Caco-2 (cell line): ENCODE measurements around the gene COX11. TPM values are rescaled to one million over a fixed set of nuclear protein-coding genes. Genes with fewer than 3 reads are reported as not detected.

Experiments used
- BruUV-seq: library from RNA; stranded (reverse); fragments of 400-500 nt; replicated peaks from 2 replicates; lab custom pipeline; 2021; lab: Mats Ljungman, UMichigan
- CTCF ChIA-PET: fragments of 300-600 bp; sonication (Branson Sonifier 250); formaldehyde crosslinking; loops from one replicate; lab custom pipeline; 2022; ENCODE audit warnings: antibody characterized with exemption; lab: Charles Lee
- POLR2A ChIA-PET: fragments of 300-600 bp; sonication (Branson Sonifier 250); formaldehyde crosslinking; loops from one replicate; lab custom pipeline; 2022; ENCODE audit warnings: antibody characterized with exemption; lab: Charles Lee
- DNase-seq, 2 experiments: peaks; one replicate each; pipeline versions ENCODE4 v3.0.0 to v3.0.0-alpha.2; 2020 to 2022
- H3K27me3 ChIP-seq: replicated peaks from 2 replicates; pipeline ENCODE4 v1.6.0; 2011; ENCODE audit warnings: low read length; ENCODE audit not compliant: control insufficient read depth, insufficient read depth
- H3K36me3 ChIP-seq: 2 replicates; pipeline ENCODE4 v1.5.1; 2011; ENCODE audit warnings: low read length; ENCODE audit not compliant: control insufficient read depth, insufficient read depth
- H3K4me1 ChIP-seq: fragments of 250-450 bp; sonication (Bioruptor Pico); 2 replicates; pipeline ENCODE4 v1.5.1; 2020; ENCODE audit warnings: mild to moderate bottlenecking
- H3K4me3 ChIP-seq: 2 replicates; pipeline ENCODE4 v1.5.1; 2011; ENCODE audit warnings: low read depth, mild to moderate bottlenecking, control low read depth, low read length
- H3K9me3 ChIP-seq: fragments of 250-450 bp; sonication (Bioruptor Pico); 2 replicates; pipeline ENCODE4 v1.5.1; 2020; ENCODE audit warnings: mild to moderate bottlenecking, moderate library complexity
- H3K27ac Mint-ChIP-seq: one replicate; pipeline ENCODE4 v1.8.0; 2022; ENCODE audit warnings: mixed read lengths; ENCODE audit not compliant: unreplicated experiment
- H3K27me3 Mint-ChIP-seq: one replicate; pipeline ENCODE4 v1.8.0; 2022; ENCODE audit warnings: mixed read lengths; ENCODE audit not compliant: insufficient read depth, unreplicated experiment
- H3K36me3 Mint-ChIP-seq: one replicate; pipeline ENCODE4 v1.8.0; 2022; ENCODE audit warnings: mild to moderate bottlenecking, mixed read lengths; ENCODE audit not compliant: insufficient read depth, unreplicated experiment
- H3K4me1 Mint-ChIP-seq: one replicate; pipeline ENCODE4 v1.8.0; 2022; ENCODE audit warnings: low read depth, mixed read lengths; ENCODE audit not compliant: unreplicated experiment
- H3K4me3 Mint-ChIP-seq: one replicate; pipeline ENCODE4 v1.8.0; 2022; ENCODE audit warnings: mild to moderate bottlenecking, moderate library complexity, mixed read lengths; ENCODE audit not compliant: unreplicated experiment
- H3K9me3 Mint-ChIP-seq: one replicate; pipeline ENCODE4 v1.8.0; 2022; ENCODE audit warnings: mixed read lengths; ENCODE audit not compliant: unreplicated experiment
- intact Hi-C: fragments of 100-400 bp; cut with micrococcal nuclease; formaldehyde crosslinking; loops from one replicate; pipeline ENCODE4 v1.10.0; 2022; ENCODE audit not compliant: unreplicated experiment
- total RNA-seq: library from RNA; stranded (reverse); gene quantifications from 2 replicates; pipeline ENCODE4 v1.2.3, GENCODE V29; 2022
- TF ChIP-seq, protein P1 (sequence below), 2 experiments: fragments of 200-600 bp in 1 of 2; IDR thresholded peaks; 1 replicate in 1 of 2; 2 replicates in 1 of 2; pipeline versions ENCODE4 v1.5.1 to v1.8.0; 2011 to 2022; ENCODE audit warnings: antibody characterized with exemption in 1 of 2, control low read depth in 1 of 2, inconsistent platforms in 1 of 2, low read depth in 1 of 2, low read length in 1 of 2, mild to moderate bottlenecking in 1 of 2, moderate library complexity in 1 of 2; ENCODE audit not compliant: insufficient read depth in 1 of 2, severe bottlenecking in 1 of 2, unreplicated experiment in 1 of 2

The COX11 gene
- total RNA-seq, 1 experiment from 2014 or later, result 77.6 TPM

DNA sequence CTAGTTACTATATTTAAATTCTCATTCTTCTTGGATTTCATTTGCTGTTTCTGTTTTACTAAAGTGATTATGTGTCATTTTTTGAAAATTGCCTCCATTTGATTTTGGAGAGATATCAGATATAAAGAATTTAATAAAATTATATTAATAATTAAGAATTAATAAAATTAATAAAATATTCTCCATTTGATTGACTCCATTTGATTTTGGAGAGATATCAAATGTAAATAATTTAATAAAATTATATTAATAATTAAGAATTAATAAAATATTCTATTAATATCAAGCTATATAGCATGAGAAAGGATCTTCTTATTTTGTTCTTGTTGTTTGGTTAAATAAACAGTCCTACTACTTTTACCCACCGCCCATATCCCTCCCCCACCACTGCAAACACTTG is 23.1 kb upstream of the COX11 start:
- Histone ChIP-seq H3K36me3 (no peaks in the 10 kb centered on the region), H3K4me3 (no peak overlapping the region), H3K9me3 (no peaks in the 10 kb centered on the region), H3K4me1 (no peaks in the 10 kb centered on the region), H3K27me3 (no peaks in the 10 kb centered on the region)
- no TSS peak for BruUV-seq
- Mint-ChIP-seq H3K4me3 (no peak overlapping the region), H3K36me3 (no peaks in the 10 kb centered on the region), H3K4me1 (no peaks in the 10 kb centered on the region), H3K27ac (no peak overlapping the region), H3K9me3 (no peaks in the 10 kb centered on the region), H3K27me3 (no peaks in the 10 kb centered on the region)
- ChIA-PET CTCF (no interaction called here), POLR2A (no interaction called here)
- TF ChIP-seq, protein P1, sequence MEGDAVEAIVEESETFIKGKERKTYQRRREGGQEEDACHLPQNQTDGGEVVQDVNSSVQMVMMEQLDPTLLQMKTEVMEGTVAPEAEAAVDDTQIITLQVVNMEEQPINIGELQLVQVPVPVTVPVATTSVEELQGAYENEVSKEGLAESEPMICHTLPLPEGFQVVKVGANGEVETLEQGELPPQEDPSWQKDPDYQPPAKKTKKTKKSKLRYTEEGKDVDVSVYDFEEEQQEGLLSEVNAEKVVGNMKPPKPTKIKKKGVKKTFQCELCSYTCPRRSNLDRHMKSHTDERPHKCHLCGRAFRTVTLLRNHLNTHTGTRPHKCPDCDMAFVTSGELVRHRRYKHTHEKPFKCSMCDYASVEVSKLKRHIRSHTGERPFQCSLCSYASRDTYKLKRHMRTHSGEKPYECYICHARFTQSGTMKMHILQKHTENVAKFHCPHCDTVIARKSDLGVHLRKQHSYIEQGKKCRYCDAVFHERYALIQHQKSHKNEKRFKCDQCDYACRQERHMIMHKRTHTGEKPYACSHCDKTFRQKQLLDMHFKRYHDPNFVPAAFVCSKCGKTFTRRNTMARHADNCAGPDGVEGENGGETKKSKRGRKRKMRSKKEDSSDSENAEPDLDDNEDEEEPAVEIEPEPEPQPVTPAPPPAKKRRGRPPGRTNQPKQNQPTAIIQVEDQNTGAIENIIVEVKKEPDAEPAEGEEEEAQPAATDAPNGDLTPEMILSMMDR (IDR thresholded peaks at IDR 0.05; ENCODE audit: insufficient read depth in 1 of 2, low read depth in 1 of 2, low read length in 1 of 2, severe bottlenecking in 1 of 2, unreplicated experiment in 1 of 2), result no peak
- no peak for DNase-seq
- intact Hi-C loops, result loop anchor here (5.0 to 10.0 kb wide), 2 partner anchors 66 to 243 kb away; no protein-coding TSS in a partner anchor

DNA sequence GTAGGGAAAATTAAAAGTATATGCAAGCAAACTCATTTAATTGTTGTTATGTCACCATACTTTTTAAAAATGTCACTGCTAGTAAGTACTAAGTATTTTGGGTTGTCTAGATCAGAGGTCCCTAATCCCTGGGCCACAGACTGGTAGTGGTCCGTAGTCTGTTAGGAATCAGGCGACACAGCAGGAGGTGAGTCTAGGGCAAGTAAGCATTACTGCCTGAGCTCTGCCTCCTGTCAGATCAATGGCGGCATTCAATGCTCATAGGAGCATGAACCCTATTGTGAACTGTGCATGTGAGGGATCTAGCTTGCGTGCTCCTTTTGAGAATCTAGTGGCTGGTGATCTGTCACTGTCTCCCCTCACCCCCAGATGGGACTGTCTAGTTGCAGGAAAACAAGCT is 21.7 kb upstream of the COX11 start:
- no peaks in the 10 kb centered on the region for H3K36me3 ChIP-seq
- Mint-ChIP-seq H3K36me3 (no peaks in the 10 kb centered on the region), H3K9me3 (no peaks in the 10 kb centered on the region), H3K4me3 (no peak overlapping the region), H3K27me3 (no peaks in the 10 kb centered on the region), H3K27ac (no peak overlapping the region), H3K4me1 (no peaks in the 10 kb centered on the region)
- H3K9me3 ChIP-seq, result no peaks in the 10 kb centered on the region
- BruUV-seq, result no TSS peak
- CTCF ChIA-PET, result no interaction called here
- TF ChIP-seq, protein P1 (IDR thresholded peaks at IDR 0.05; ENCODE audit: insufficient read depth in 1 of 2, low read depth in 1 of 2, low read length in 1 of 2, severe bottlenecking in 1 of 2, unreplicated experiment in 1 of 2), result no peak
- intact Hi-C loops, result loop anchor here (5.0 to 10.0 kb wide), 2 partner anchors 67 to 245 kb away; no protein-coding TSS in a partner anchor
- no peaks in the 10 kb centered on the region for H3K27me3 ChIP-seq
- POLR2A ChIA-PET, result no interaction called here
- H3K4me3 ChIP-seq, result no peak overlapping the region
- DNase-seq, result no peak
- H3K4me1 ChIP-seq, result no peaks in the 10 kb centered on the region

DNA sequence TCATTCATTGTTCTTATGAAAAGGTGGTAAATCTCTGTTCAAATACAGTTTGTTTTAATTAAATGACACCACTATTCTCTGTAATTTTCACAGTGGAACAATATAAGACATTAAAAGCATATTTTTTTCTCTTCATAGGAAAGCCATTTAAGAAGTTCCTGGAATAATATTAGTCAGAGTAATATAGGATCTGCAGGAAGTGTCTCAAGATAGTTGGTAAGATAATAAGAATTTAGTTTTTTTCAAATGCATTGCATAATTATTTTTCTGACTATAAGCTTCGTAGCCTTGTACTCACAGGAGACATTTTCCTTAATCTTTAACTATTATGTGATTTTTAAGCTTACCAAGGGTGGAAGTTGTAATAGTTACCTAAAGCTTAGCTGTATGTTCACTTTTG is 17.0 kb upstream of the COX11 start:
- Mint-ChIP-seq H3K36me3 (no peaks in the 10 kb centered on the region), H3K27me3 (no peaks in the 10 kb centered on the region), H3K4me1 (no peaks in the 10 kb centered on the region), H3K9me3 (peaks cover 8% of the 10 kb centered on the region), H3K27ac (no peak overlapping the region), H3K4me3 (no peak overlapping the region)
- no peaks in the 10 kb centered on the region for H3K27me3 ChIP-seq
- POLR2A ChIA-PET, result no interaction called here
- BruUV-seq, result no TSS peak
- H3K9me3 ChIP-seq, result no peaks in the 10 kb centered on the region
- intact Hi-C loops, result no loop called here
- H3K4me3 ChIP-seq, result no peak overlapping the region
- DNase-seq, result no peak
- no peaks in the 10 kb centered on the region for H3K36me3 ChIP-seq
- no peaks in the 10 kb centered on the region for H3K4me1 ChIP-seq
- TF ChIP-seq, protein P1 (IDR thresholded peaks at IDR 0.05; ENCODE audit: insufficient read depth in 1 of 2, low read depth in 1 of 2, low read length in 1 of 2, severe bottlenecking in 1 of 2, unreplicated experiment in 1 of 2), result no peak
- CTCF ChIA-PET, result no interaction called here
